Brain microvascular endothelial cell (primary cell): ENCODE measurements around the gene ALDH1L2.

ENCODE experiments used
- DNase-seq: peaks from one replicate; pipeline ENCODE4 v3.0.0-alpha.2; 2020
- H3K27ac ChIP-seq: fragments of 250-450 bp; sonication (Bioruptor Pico); 2 replicates; pipeline ENCODE4 v1.5.1; 2020; ENCODE audit warnings: mild to moderate bottlenecking, moderate library complexity
- H3K27me3 ChIP-seq: fragments of 250-450 bp; sonication (Bioruptor Pico); replicated peaks from 2 replicates; pipeline ENCODE4 v1.5.1; 2020; ENCODE audit warnings: mild to moderate bottlenecking
- H3K36me3 ChIP-seq: fragments of 250-450 bp; sonication (Bioruptor Pico); replicated peaks from 2 replicates; pipeline ENCODE4 v1.5.1; 2020; ENCODE audit warnings: mild to moderate bottlenecking
- H3K4me3 ChIP-seq: 2 replicates; pipeline ENCODE4 v1.5.1; 2011; ENCODE audit warnings: low read depth, mild to moderate bottlenecking, control low read depth, low read length, moderate library complexity
- in situ Hi-C: cut with HindIII; loops from 2 replicates; pipeline ENCODE4 v1.10.0; 2017; ENCODE audit warnings: low sequenced_read_pairs, low pct_ligation_motif_present
- TF ChIP-seq, protein P1 (sequence below): IDR thresholded peaks from 2 replicates; pipeline ENCODE4 v1.5.1; 2011; ENCODE audit warnings: low read depth, mild to moderate bottlenecking, moderate library complexity, low read length, control low read depth, inconsistent platforms; ENCODE audit errors: missing control alignments

ALDH1L2 gene

DNA sequence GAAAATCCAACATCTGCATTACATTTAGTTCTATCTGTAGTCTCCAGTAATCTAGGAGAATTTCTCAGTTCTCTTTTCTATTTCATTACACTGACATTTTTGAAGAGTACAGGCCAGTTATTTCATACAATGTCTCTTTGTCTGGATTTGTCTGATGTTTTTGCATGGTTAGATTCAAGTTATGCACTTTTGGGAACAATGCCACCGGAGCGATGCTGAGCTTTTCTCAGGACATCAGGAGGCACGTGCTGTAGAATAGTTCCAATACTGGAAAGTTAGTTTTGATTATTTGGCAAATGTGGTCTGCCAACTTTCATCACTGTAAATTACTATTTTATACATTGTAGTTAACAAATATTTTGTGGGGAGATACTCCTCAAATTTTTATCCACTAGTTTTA lies 43.1 kb downstream of the ALDH1L2 start:
- peaks cover 55% of the 10 kb centered on the region for H3K36me3 ChIP-seq
- DNase-seq: no peak
- H3K27me3 ChIP-seq: no peaks in the 10 kb centered on the region
- TF ChIP-seq, protein P1, sequence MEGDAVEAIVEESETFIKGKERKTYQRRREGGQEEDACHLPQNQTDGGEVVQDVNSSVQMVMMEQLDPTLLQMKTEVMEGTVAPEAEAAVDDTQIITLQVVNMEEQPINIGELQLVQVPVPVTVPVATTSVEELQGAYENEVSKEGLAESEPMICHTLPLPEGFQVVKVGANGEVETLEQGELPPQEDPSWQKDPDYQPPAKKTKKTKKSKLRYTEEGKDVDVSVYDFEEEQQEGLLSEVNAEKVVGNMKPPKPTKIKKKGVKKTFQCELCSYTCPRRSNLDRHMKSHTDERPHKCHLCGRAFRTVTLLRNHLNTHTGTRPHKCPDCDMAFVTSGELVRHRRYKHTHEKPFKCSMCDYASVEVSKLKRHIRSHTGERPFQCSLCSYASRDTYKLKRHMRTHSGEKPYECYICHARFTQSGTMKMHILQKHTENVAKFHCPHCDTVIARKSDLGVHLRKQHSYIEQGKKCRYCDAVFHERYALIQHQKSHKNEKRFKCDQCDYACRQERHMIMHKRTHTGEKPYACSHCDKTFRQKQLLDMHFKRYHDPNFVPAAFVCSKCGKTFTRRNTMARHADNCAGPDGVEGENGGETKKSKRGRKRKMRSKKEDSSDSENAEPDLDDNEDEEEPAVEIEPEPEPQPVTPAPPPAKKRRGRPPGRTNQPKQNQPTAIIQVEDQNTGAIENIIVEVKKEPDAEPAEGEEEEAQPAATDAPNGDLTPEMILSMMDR: no peak
- H3K4me3 ChIP-seq: no peak overlapping the region
- no peak overlapping the region for H3K27ac ChIP-seq
- in situ Hi-C loops: no loop called here

- in situ Hi-C loops: no loop called here
- TF ChIP-seq, protein P1: no peak
- no peak for DNase-seq
- Histone ChIP-seq H3K27ac (no peak overlapping the region), H3K27me3 (no peaks in the 10 kb centered on the region), H3K36me3 (peaks cover 52% of the 10 kb centered on the region), H3K4me3 (no peak overlapping the region)
Observed at GRCh38 chr12:105040476-105040875, 43.8 kb downstream of the ALDH1L2 start.

DNA sequence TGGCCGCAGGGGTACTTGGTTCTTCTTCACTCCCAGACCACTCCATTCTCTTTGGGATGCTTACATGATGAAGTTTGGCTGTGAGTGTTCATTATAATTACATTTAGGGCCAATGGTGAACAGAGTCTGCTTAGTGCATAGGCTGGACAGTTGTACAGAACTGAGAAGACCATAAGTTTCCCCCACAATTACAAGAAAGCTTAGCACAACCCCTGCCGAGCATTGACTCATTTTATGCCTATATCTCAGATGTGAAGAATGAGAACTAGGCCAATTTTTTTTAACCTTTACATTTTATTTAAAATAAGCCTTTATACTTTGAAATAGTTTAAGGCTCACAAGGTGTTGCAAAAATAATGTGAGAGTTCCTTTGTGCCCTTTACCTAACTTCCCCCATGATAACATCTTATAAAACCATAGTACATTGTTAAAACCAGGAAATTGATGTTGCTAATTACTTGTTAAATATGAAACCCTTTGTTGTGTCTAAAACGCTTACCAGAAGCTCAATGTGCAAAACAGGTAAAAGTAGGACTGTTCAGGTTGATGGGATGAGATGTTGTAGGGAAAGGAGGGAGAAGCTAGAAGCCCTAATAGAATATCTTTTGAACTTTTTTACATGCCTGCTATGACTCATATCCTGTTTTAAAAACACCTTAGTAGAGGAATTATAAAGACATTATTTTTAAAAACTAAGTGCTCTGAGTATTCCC lies 47.2 kb downstream of the ALDH1L2 start:
- in situ Hi-C loops: no loop called here
- TF ChIP-seq, protein P1: no peak
- DNase-seq: no peak
- H3K27ac ChIP-seq: no peak overlapping the region
- H3K36me3 ChIP-seq: peaks cover 45% of the 10 kb centered on the region
- H3K4me3 ChIP-seq: no peak overlapping the region
- H3K27me3 ChIP-seq: no peaks in the 10 kb centered on the region

DNA sequence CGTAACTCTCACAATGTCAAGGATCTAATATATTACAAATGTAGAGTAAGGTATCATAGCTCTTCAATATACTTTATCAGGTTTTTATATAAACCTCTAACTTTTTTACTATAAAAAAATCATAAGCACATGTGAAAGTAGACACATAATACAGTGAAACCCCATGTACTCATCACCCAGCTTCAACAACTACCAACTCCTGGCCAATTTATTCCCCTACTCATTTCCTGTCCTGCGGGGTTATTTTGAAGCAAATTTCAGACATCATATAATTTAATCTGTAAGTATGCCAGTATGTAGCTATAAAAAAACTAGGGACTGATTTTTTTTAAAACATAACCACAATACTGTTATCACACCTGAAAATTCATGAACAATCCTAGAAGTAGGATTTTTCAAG lies 50.4 kb downstream of the ALDH1L2 start:
- no peak for DNase-seq
- Histone ChIP-seq H3K27ac (no peak overlapping the region), H3K4me3 (no peak overlapping the region), H3K36me3 (peaks cover 56% of the 10 kb centered on the region), H3K27me3 (no peaks in the 10 kb centered on the region)
- TF ChIP-seq, protein P1: no peak
- in situ Hi-C loops: no loop called here

DNA sequence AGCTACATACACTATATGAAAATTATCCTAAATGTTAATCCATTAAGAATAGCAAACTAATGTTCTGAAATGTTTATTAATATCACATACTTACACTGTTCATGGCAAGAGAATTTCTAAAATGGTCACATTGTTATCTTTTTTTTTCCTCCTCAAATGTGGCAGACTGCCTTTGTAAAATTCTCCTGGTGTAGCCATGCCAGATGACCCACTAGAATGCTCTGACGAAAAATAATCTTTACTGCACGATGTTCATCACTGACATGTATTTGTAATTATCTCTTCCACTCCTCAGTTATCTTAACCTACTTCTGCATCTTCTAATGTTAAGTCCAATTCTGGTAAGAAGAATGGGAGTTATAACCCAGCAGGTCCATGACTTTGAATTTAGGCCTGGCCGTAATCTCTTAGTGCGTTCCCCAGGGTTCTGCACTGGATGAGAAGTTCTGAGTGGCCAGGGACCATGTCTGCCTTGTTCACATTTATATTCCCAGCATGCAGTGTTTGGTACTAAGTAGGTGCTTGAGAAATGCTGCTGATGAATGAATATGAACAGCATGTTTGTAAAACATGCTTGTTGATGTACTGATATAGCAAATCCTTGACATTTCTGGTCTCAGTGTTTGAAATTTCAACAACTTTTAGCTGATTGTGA lies 51.4 kb downstream of the ALDH1L2 start:
- Histone ChIP-seq H3K27me3 (no peaks in the 10 kb centered on the region), H3K4me3 (no peak overlapping the region), H3K36me3 (peaks cover 58% of the 10 kb centered on the region), H3K27ac (no peak overlapping the region)
- DNase-seq: no peak
- in situ Hi-C loops: no loop called here
- TF ChIP-seq, protein P1: no peak
